GM12878 (cell line): ENCODE results near the gene RP2. TPM values are rescaled to one million over a fixed set of nuclear protein-coding genes. Genes with fewer than 3 reads are reported as not detected.

ENCODE experiments used
- ATAC-seq: fragments of 200-7000 bp; cut with Tn5 transposase; 3 replicates; pipeline ENCODE4 v1.9.1; 2020; ENCODE audit warnings: mild to moderate bottlenecking, moderate library complexity
- BruUV-seq: library from RNA; stranded (reverse); fragments of 400-500 nt; replicated peaks from 2 replicates; lab custom pipeline; 2021; lab: Mats Ljungman, UMichigan
- CTCF ChIA-PET: fragments of 300-600 bp; sonication (Branson Sonifier 250); formaldehyde crosslinking; extraction: SDS; loops from one replicate; lab custom pipeline; 2021; ENCODE audit warnings: inconsistent platforms; lab: Yijun Ruan, JAX
- POLR2A ChIA-PET: fragments of 350-600 bp; formaldehyde crosslinking; extraction: SDS; loops from one replicate; lab custom pipeline; 2021; ENCODE audit warnings: inconsistent platforms; lab: Charles Lee
- RAD21 ChIA-PET: fragments of 300-600 bp; sonication (Branson Sonifier 250); formaldehyde crosslinking; loops from one replicate; lab custom pipeline; 2023; ENCODE audit warnings: antibody characterized with exemption; ENCODE audit not compliant: unreplicated experiment; lab: Charles Lee
- SMC1A ChIA-PET: fragments of 300-600 bp; sonication (Branson Sonifier 250); formaldehyde crosslinking; loops from one replicate; lab custom pipeline; 2023; ENCODE audit not compliant: unreplicated experiment, uncharacterized antibody; lab: Charles Lee
- DNase-seq: peaks from one replicate; pipeline ENCODE4 v3.0.0-alpha.2; 2011; ENCODE audit warnings: low read depth, low spot score
- FAIRE-seq: peaks from 3 replicates; lab custom pipeline; 2011; peaks lifted over from hg19 to GRCh38; lab: Jason Lieb, UNC
- H2AFZ ChIP-seq: 2 replicates; pipeline ENCODE4 v1.6.0; 2011; ENCODE audit warnings: low read depth, low read length, control low read depth; ENCODE audit not compliant: control insufficient read depth
- H3K27ac ChIP-seq: 2 replicates; pipeline ENCODE4 v1.5.1; 2011; ENCODE audit warnings: control low read depth; ENCODE audit not compliant: control insufficient read depth, insufficient read depth
- H3K27me3 ChIP-seq, 2 experiments: replicated peaks in 1 of 2; 2 replicates each; pipeline versions ENCODE4 v1.6.0 to v1.6.1; 2011; ENCODE audit warnings: low read length in 1 of 2; ENCODE audit not compliant: control insufficient read depth in 2 of 2, insufficient read depth in 2 of 2
- H3K36me3 ChIP-seq, 2 experiments: 2 replicates each; pipeline ENCODE4 v1.5.1; 2011; ENCODE audit warnings: low read length in 1 of 2; ENCODE audit not compliant: control insufficient read depth in 2 of 2, insufficient read depth in 2 of 2
- H3K4me1 ChIP-seq: 2 replicates; pipeline ENCODE4 v1.6.1; 2011; ENCODE audit warnings: mild to moderate bottlenecking, low read length, moderate library complexity, mixed read lengths; ENCODE audit not compliant: control insufficient read depth, insufficient read depth
- H3K4me2 ChIP-seq: 2 replicates; pipeline ENCODE4 v1.6.0; 2011; ENCODE audit warnings: control low read depth; ENCODE audit not compliant: control insufficient read depth, insufficient read depth
- H3K4me3 ChIP-seq: fragments of 200-600 bp; sonication (generic); 2 replicates; pipeline ENCODE4 v1.5.1; 2016
- H3K79me2 ChIP-seq: 2 replicates; pipeline ENCODE4 v1.6.0; 2011; ENCODE audit warnings: low read length; ENCODE audit not compliant: control insufficient read depth, insufficient read depth
- H3K9ac ChIP-seq: 2 replicates; pipeline ENCODE4 v1.8.0; 2011; ENCODE audit warnings: low read length, control low read depth, mixed read lengths; ENCODE audit not compliant: control insufficient read depth, insufficient read depth
- H3K9me3 ChIP-seq: replicated peaks from 3 replicates; pipeline ENCODE4 v1.5.1; 2011; ENCODE audit warnings: mild to moderate bottlenecking, low read length; ENCODE audit not compliant: control insufficient read depth, insufficient read depth
- H4K20me1 ChIP-seq: 2 replicates; pipeline ENCODE4 v1.6.0; 2011; ENCODE audit not compliant: control insufficient read depth, insufficient read depth
- BMI1 ChIP-seq: fragments of 450-650 bp; IDR thresholded peaks from 2 replicates; pipeline ENCODE4 v1.6.1; 2016; ENCODE audit warnings: mild to moderate bottlenecking, moderate library complexity, borderline replicate concordance
- CBX5 ChIP-seq: sonication (generic); IDR thresholded peaks from 2 replicates; pipeline ENCODE4 v1.6.1; 2016; ENCODE audit warnings: low read depth, moderate library complexity, mild to moderate bottlenecking, inconsistent platforms
- ESRRA ChIP-seq: IDR thresholded peaks from 2 replicates; pipeline ENCODE4 v1.6.1; 2012; ENCODE audit warnings: mild to moderate bottlenecking, low read length, improper control_type of control experiment
- FOXK2 ChIP-seq: fragments of 450-650 bp; IDR thresholded peaks from 2 replicates; pipeline ENCODE4 v1.6.1; 2017; ENCODE audit warnings: mild to moderate bottlenecking, moderate library complexity
- IRF3 ChIP-seq: fragments of 450-650 bp; IDR thresholded peaks from 2 replicates; pipeline ENCODE4 v1.6.1; 2014; ENCODE audit warnings: mild to moderate bottlenecking
- JUND ChIP-seq: IDR thresholded peaks from 2 replicates; pipeline ENCODE4 v1.6.1; 2012; ENCODE audit warnings: low read depth, mild to moderate bottlenecking, low read length, improper control_type of control experiment, moderate library complexity
- MXI1 ChIP-seq: fragments of 150-350 bp; IDR thresholded peaks from 2 replicates; pipeline ENCODE4 v1.6.1; 2011; ENCODE audit warnings: low read depth, mild to moderate bottlenecking, inconsistent platforms, low read length, improper control_type of control experiment
- NBN ChIP-seq: fragments of 450-650 bp; IDR thresholded peaks from 2 replicates; pipeline ENCODE4 v1.6.1; 2016
- POLR2AphosphoS2 ChIP-seq: IDR thresholded peaks from 2 replicates; pipeline ENCODE4 v1.6.1; 2011; ENCODE audit warnings: low read depth, mild to moderate bottlenecking, low read length, improper control_type of control experiment, moderate library complexity
- RB1 ChIP-seq: fragments of 450-650 bp; formaldehyde crosslinking; IDR thresholded peaks from 2 replicates; pipeline ENCODE4 v1.6.1; 2017; ENCODE audit warnings: mild to moderate bottlenecking, borderline replicate concordance
- ZBTB11 ChIP-seq: fragments of 450-650 bp; formaldehyde crosslinking; IDR thresholded peaks from 2 replicates; pipeline ENCODE4 v1.5.0; 2022; ENCODE audit warnings: mild to moderate bottlenecking, missing genetic modification characterization
- WGBS: methylation state at CpG from one replicate; pipeline ENCODE4 v1.1.6; 2016; ENCODE audit warnings: low lambda C conversion rate; ENCODE audit not compliant: insufficient replicate concordance, insufficient coverage; ENCODE audit errors: missing lambda C conversion rate; 5-methylcytosine and 5-hydroxymethylcytosine counted together
- in situ Hi-C: fragments of 300-500 bp; cut with MboI; formaldehyde crosslinking; loops from 9 replicates; pipeline ENCODE4 v1.14.3; 2018; ENCODE audit warnings: mixed read lengths
- intact Hi-C: fragments of 100-400 bp; cut with micrococcal nuclease; formaldehyde crosslinking; loops from one replicate; pipeline ENCODE4 v1.14.2; 2022; ENCODE audit not compliant: unreplicated experiment
- polyA plus RNA-seq, 11 experiments: library from polyadenylated mRNA; depleted of rRNA in 4 of 11; unstranded in 6 of 11; stranded (reverse) in 5 of 11; fragments of >200 nt; fragmentation: Nextera tagmentation in 4 of 11; fragmentation: Illumina TruSeq in 1 of 11; extraction: Ambion mirVana in 4 of 11; extraction: Trizol in 1 of 11; gene quantifications; 1 replicate in 1 of 11; 2 replicates in 10 of 11; pipeline versions ENCODE4 v1.2.1 to v1.2.3, GENCODE V29; 2011 to 2016; ENCODE audit warnings: inconsistent platforms in 2 of 11, missing spikeins in 2 of 11, low read depth in 1 of 11
- total RNA-seq, 4 experiments: library from RNA; depleted of rRNA in 3 of 4; stranded (reverse); fragments of >200 nt in 3 of 4; fragmentation: Illumina TruSeq in 1 of 4; extraction: Trizol in 1 of 4; gene quantifications; 2 replicates each; pipeline versions ENCODE4 v1.2.1 to v1.2.3, GENCODE V29; 2013 to 2021
- TF ChIP-seq, protein P1 (sequence below): fragments of 450-650 bp; IDR thresholded peaks from 2 replicates; pipeline ENCODE4 v1.6.1; 2017; ENCODE audit warnings: mild to moderate bottlenecking, low read depth, inconsistent platforms; ENCODE audit not compliant: poor library complexity, severe bottlenecking

RP2 gene
- total and polyA plus RNA-seq, 10 of the 15 experiments (the other 5 are each of a cell fraction or from before 2014, with no cell fraction given): 3.5 to 11.0 (median 5.7) TPM

GRCh38 chrX:46903458-46904242 lies 66.8 kb downstream of the RP2 start:
- no peaks in the 10 kb centered on the region for H3K27me3 ChIP-seq
- peak overlapping the region; percentile 49; the same call in 1 of the 2 replicates for H2AFZ ChIP-seq
- peak overlapping the region; percentile 33; the same call in 1 of the 2 replicates for H3K4me3 ChIP-seq
- no peak overlapping the region for H3K9ac ChIP-seq
- ChIA-PET SMC1A (interaction anchor here (0.7 to 3.4 kb wide), 11 partner anchors 13 to 189 kb away, joined by 3 to 23 read pairs (median 6); no protein-coding TSS in a partner anchor), CTCF (interaction anchor here (0.8 to 3.7 kb wide), 25 partner anchors 10 to 202 kb away, joined by 3 to 38 read pairs (median 4); no protein-coding TSS in a partner anchor), RAD21 (interaction anchor here (0.8 to 3.8 kb wide), 14 partner anchors 11 to 486 kb away, joined by 3 to 29 read pairs (median 4); no protein-coding TSS in a partner anchor), POLR2A (no interaction called here)
- ATAC-seq (peak; percentile 100), FAIRE-seq (no peak), DNase-seq (peak; percentile 48)
- in situ Hi-C loops: no loop called here
- H3K79me2 ChIP-seq: no peaks in the 10 kb centered on the region
- BruUV-seq: no TSS peak
- H3K9me3 ChIP-seq: no peaks in the 10 kb centered on the region
- peak overlapping the region; percentile 44; the same call in 1 of the 2 replicates for H3K4me2 ChIP-seq
- no peaks in the 10 kb centered on the region for H3K4me1 ChIP-seq
- H4K20me1 ChIP-seq: no peaks in the 10 kb centered on the region
- no peaks in the 10 kb centered on the region for H3K36me3 ChIP-seq
- H3K27ac ChIP-seq: no peak overlapping the region
- WGBS: 3% methylated on average over 13 of the region's 14 CpGs
- intact Hi-C loops: loop anchor here (1.0 to 5.0 kb wide), 3 partner anchors 75 to 189 kb away; no protein-coding TSS in a partner anchor
- TF ChIP-seq IRF3: no peak
- no peak for TF ChIP-seq FOXK2
- TF ChIP-seq BMI1: no peak
- TF ChIP-seq POLR2AphosphoS2: no peak
- TF ChIP-seq, protein P1, sequence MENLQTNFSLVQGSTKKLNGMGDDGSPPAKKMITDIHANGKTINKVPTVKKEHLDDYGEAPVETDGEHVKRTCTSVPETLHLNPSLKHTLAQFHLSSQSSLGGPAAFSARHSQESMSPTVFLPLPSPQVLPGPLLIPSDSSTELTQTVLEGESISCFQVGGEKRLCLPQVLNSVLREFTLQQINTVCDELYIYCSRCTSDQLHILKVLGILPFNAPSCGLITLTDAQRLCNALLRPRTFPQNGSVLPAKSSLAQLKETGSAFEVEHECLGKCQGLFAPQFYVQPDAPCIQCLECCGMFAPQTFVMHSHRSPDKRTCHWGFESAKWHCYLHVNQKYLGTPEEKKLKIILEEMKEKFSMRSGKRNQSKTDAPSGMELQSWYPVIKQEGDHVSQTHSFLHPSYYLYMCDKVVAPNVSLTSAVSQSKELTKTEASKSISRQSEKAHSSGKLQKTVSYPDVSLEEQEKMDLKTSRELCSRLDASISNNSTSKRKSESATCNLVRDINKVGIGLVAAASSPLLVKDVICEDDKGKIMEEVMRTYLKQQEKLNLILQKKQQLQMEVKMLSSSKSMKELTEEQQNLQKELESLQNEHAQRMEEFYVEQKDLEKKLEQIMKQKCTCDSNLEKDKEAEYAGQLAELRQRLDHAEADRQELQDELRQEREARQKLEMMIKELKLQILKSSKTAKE: no peak
- no peak for TF ChIP-seq ESRRA
- TF ChIP-seq NBN: peak; percentile 58; the same call in 1 of the 2 replicates
- TF ChIP-seq MXI1: no peak; the same call in 1 of the 2 replicates
- 0 out of 2 replicates have a peak, but pooled peaks have one; percentile 12 for TF ChIP-seq JUND
- no peak for TF ChIP-seq CBX5
- peak; percentile 34; the same call in 1 of the 2 replicates for TF ChIP-seq RB1
- TF ChIP-seq ZBTB11 (CRISPR knock-in tag): no peak
